HG02981 (cell line): ENCODE data around the gene ABHD11.
"Not testable (repeated sequence)": the region's sequence is repeated elsewhere in the genome, so short reads cannot be mapped to it uniquely, and the experiment has no call there.

ENCODE experiments used
- ATAC-seq: cut with Tn5 transposase; IDR thresholded peaks from one replicate; pipeline ENCODE4 v1.9.1; 2021; ENCODE audit warnings: mild to moderate bottlenecking, moderate library complexity; ENCODE audit not compliant: unreplicated experiment

ABHD11 gene

DNA sequence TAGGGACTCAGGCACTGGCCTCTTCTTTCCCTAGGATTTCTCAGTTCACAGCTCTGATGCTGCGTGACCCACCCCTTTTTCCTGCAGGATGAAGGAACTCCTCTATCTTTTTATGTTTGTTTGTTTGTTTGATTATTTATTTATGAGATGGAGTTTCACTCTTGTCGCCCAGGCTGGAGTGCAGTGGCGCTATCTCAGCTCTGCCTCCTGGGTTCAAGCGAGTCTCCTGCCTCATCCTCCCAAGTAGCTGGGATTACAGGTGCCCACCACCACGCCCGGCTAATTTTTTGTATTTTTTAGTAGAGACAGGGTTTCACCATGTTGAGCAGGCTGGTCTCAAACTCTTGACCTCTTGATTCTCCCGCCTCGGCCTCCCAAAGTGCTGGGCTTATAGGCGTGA is 18.2 kb downstream of the ABHD11 start:
- ATAC-seq = not testable (repeated sequence)

DNA sequence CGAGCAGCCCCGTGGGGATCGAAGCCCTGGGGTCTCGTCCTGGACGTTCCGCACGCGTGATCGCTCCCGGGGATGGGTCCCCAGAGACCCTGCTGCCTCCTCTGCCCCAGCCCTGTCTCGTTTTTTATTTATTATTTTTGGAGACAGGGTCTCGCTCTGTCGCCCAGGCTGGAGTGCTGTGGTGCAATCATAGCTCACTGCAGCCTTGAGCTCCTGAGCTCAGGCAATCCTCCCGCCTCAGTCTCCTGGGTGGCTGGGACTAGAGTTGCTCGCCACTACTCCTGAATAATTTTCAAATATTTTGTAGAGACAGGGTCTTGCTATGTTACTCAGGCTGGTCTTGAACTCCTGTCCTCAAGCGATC is 18.8 kb downstream of the ABHD11 start:
- ATAC-seq = no peak

- peak; percentile 60 for ATAC-seq
Observed at GRCh38 chr7:73718905-73719805, 19.4 kb downstream of the ABHD11 start, which contains the start of gene STX1A. Gene STX1A (minus strand): TSS chr7:73719669. CDS start chr7:73719631, 38 bp downstream.

DNA sequence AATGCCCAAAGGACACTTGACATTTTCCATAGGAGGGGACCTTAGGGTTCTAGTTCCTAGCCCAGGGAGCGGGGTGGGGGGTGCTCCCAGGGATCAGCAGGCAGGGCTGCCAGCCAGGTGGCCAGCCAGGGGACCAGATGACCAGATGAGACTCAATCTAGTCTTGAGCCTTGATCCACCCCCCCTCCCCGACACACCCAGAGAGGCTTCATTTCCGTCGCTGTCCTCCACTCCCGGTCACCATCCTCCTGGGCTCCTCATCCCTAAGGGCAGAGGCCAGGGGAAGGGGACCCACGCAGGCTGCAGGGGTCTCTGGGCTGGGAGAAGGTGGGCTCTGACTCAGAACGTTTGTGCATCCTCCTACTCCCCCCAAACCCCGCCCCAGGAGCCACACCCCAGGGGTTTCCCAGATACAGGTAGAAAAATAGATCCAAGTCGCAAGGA is 20.1 kb downstream of the ABHD11 start:
- ATAC-seq = no peak

DNA sequence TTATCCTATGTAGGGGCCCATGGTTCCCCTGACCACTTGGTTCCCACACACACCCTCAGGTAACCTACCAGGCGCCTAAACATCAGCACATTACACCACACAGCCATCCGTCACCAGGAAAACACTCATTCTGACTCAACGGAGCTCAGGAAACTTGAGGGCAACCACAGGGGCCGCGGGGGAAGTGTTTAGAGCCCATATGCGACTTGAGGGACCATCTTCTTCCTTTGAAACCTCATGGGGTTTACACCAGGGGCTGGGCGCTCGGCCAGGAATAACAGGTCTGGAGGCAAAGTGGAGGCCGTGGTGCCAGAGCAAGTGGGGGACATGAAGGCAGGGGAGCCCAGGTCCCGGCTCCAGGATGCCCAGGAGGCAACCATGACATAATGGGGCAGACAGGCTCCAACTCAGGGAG is 20.6 kb downstream of the ABHD11 start:
- no peak for ATAC-seq

- ATAC-seq = no peak
Observed at GRCh38 chr7:73717025-73717807, 21.4 kb downstream of the ABHD11 start.

- no peak for ATAC-seq
Observed at GRCh38 chr7:73716318-73716890, 22.2 kb downstream of the ABHD11 start.

- no peak for ATAC-seq
Observed at GRCh38 chr7:73715648-73716317, 22.8 kb downstream of the ABHD11 start.

DNA sequence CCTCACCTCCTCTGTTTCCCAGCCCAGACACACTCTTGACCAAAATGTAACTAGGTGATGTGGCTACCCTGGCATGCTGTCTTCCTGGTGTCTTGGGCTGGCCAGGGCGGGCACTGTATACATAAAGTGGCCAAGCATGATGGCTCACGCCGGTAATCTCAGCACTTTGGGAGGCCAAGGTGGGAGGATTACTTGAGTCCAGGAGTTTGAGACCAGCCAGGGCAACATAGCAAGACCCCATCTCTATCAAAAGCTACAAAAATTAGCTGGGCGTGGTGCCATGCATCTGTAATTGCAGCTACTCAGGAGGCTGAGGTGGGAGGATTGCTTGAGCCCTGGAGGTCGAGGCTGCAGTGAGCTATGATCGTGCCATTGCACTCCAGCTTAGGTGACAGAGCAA is 25.3 kb downstream of the ABHD11 start:
- not testable (repeated sequence) for ATAC-seq

GRCh38 chr7:73712773-73713172 is 25.8 kb downstream of the ABHD11 start:
- ATAC-seq = no peak

GRCh38 chr7:73708961-73709549 is 29.5 kb downstream of the ABHD11 start:
- ATAC-seq = no peak

- ATAC-seq = no peak
Observed at GRCh38 chr7:73707045-73707631, 31.5 kb downstream of the ABHD11 start.

DNA sequence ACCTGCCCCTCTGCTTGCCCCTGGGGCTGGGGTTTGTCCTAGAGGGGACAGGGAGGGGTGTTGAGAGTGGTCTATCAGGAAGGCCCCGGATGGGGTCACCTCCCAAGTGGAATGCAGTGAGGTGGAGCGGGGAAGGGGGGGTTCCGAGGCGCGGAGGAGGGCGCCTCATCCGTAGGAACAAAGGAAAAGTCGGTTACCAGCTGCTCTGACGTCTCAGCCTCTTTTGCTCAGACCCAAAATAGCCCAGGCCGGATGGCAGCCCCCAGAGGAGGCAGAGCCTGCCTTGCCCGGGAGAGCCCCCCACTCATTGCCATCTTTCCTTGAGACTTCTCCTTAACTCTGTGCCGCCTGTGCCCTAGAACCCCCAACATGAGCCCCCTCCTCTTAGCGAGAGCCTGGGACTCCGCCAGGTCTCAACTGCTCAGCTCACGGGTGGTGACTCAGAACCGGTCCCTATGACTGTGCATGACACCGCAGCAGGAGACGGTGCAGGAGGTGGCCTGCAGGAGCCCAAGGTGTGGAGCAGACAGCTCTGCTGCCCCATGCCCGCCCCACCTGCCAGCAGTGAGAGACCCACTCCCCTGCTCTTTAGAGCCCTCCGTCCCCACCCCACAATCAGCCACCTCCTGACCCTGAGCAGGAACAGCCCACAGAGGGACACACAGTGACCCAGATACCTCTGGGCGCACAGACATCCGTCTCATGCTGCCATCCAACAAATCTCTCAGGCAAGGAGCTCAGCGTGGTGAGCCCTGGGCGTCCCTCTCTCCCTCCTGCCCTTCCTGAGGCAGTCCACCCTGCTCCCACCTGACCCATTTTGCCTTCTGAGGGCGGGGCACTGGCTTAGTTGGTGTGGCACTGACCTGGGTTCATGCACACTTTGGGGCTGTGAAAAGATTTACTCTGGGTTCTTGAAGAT is 32.2 kb downstream of the ABHD11 start:
- ATAC-seq = no peak

DNA sequence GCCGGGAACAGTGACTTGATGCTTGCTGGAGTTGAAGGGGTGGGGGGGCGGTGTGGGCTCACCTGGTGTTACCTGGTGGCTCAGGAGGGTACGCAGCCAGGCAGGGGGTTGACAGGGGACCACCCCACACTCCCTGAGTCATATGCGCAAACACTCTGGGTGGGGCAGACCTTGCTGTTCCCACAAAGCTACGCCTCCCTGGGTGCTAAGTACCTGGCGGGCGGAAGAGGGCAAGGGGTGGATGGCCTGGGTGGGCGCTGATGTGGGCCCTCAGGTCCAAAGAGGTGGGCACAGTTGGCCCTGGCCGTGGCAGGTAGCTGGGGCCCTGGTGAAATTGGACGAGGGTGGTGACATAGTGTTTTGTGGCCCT is 33.1 kb downstream of the ABHD11 start:
- no peak for ATAC-seq

GRCh38 chr7:73704640-73705550 is 33.7 kb downstream of the ABHD11 start:
- no peak for ATAC-seq

GRCh38 chr7:73703757-73704639 is 34.6 kb downstream of the ABHD11 start:
- ATAC-seq = no peak

DNA sequence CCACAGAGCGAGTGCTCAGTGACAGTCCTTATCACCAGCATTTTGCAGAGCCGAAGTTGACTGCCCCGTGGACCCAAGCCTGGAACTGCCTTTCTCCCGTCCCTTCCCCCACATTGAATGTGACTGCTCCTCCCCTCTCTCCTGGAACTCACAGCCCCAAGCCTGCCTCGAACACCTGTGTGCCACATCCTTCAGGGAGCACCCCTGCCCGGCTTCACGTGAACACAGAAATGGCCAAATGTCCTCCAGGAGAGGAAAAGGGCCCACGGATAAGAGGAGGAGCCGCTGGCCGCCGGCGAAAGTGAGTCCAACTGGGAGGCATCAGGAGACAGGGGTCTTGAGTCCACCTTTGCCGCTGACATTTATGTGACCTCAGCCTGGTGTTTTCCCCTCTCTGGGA is 35.4 kb downstream of the ABHD11 start:
- no peak for ATAC-seq
